WTC11 (cell line): ENCODE data around the gene SMIM20.
A peak's percentile ranks its signal among the peaks of the same experiment; 100 is the strongest.

Source experiments
- CTCF ChIP-seq: fragments of 200-600 bp; IDR thresholded peaks from 2 replicates; pipeline ENCODE4 v1.8.0; 2022; ENCODE audit warnings: antibody characterized with exemption
- MYBL2 ChIP-seq: sonication (generic); formaldehyde crosslinking; IDR thresholded peaks from 2 replicates; pipeline ENCODE4 v1.8.1; 2023; ENCODE audit warnings: mild to moderate bottlenecking, moderate library complexity, missing genetic modification reagents
- ZBTB43 ChIP-seq: sonication (generic); formaldehyde crosslinking; IDR thresholded peaks from 2 replicates; pipeline ENCODE4 v1.8.1; 2023; ENCODE audit warnings: mild to moderate bottlenecking, missing genetic modification reagents

GRCh38 chr4:25925486-25926201 lies 11.6 kb downstream of the SMIM20 start:
- peak; percentile 39; the same call in 1 of the 2 replicates for TF ChIP-seq CTCF
- no peak for TF ChIP-seq MYBL2 (CRISPR knock-in tag)
- no peak for TF ChIP-seq ZBTB43
